H1 (cell line): ENCODE data around the gene AXIN2. TPM values are rescaled to one million over a fixed set of nuclear protein-coding genes. Genes with fewer than 3 reads are reported as not detected.
A peak's percentile ranks its signal among the peaks of the same experiment; 100 is the strongest.

ENCODE experiments used
- CHD7 ChIP-seq: fragments of 300-600 bp; sonication (generic); IDR thresholded peaks from 2 replicates; pipeline ENCODE4 v1.7.1; 2012; ENCODE audit warnings: low read length, moderate library complexity, mild to moderate bottlenecking, inconsistent platforms; ENCODE audit not compliant: insufficient replicate concordance
- CTBP2 ChIP-seq: IDR thresholded peaks from 2 replicates; pipeline ENCODE4 v1.7.0; 2011; ENCODE audit warnings: borderline replicate concordance, mild to moderate bottlenecking, moderate library complexity, mixed read lengths, low read length; ENCODE audit not compliant: insufficient read depth, insufficient read length
- GABPA ChIP-seq: IDR thresholded peaks from 2 replicates; pipeline ENCODE4 v1.6.1; 2011; ENCODE audit warnings: mild to moderate bottlenecking, low read length, moderate library complexity, borderline replicate concordance; ENCODE audit not compliant: insufficient read depth
- NANOG ChIP-seq: IDR thresholded peaks from 2 replicates; pipeline ENCODE4 v1.6.1; 2011; ENCODE audit warnings: low read length, low read depth, mild to moderate bottlenecking, inconsistent platforms; ENCODE audit not compliant: insufficient read depth, poor library complexity, severe bottlenecking
- PHF8 ChIP-seq: fragments of 200-600 bp; sonication (generic); conservative IDR thresholded peaks from 2 replicates; pipeline ENCODE4 v1.7.1; 2012; ENCODE audit warnings: low read depth, mild to moderate bottlenecking, inconsistent platforms, low read length, moderate library complexity
- POLR2A ChIP-seq, 2 experiments: IDR thresholded peaks; 1 replicate in 1 of 2; 2 replicates in 1 of 2; pipeline ENCODE4 v1.6.1; 2011; ENCODE audit warnings: low read depth in 2 of 2, low read length in 2 of 2, mild to moderate bottlenecking in 2 of 2; ENCODE audit errors: control extremely low read depth in 1 of 2
- POLR2AphosphoS5 ChIP-seq: IDR thresholded peaks from 2 replicates; pipeline ENCODE4 v1.6.1; 2011; ENCODE audit warnings: low read depth, low read length
- RFX5 ChIP-seq: IDR thresholded peaks from 2 replicates; pipeline ENCODE4 v1.6.1; 2011; ENCODE audit warnings: low read depth, low read length, improper control_type of control experiment, borderline replicate concordance
- SIN3A ChIP-seq, 2 experiments: IDR thresholded peaks in 1 of 2; conservative IDR thresholded peaks in 1 of 2; 2 replicates each; pipeline ENCODE4 v1.6.1; 2011 to 2012; ENCODE audit warnings: low read length in 2 of 2, improper control_type of control experiment in 1 of 2, low read depth in 1 of 2, mild to moderate bottlenecking in 1 of 2
- ZNF274 ChIP-seq: IDR thresholded peaks from 2 replicates; pipeline ENCODE4 v1.7.0; 2012; ENCODE audit warnings: low read length, borderline replicate concordance; ENCODE audit errors: extremely low read depth
- polyA plus RNA-seq, 7 experiments: library from polyadenylated mRNA; depleted of rRNA in 3 of 7; stranded (reverse) in 5 of 7; unstranded in 2 of 7; fragments of >200 nt in 5 of 7; fragments of 200-250 nt in 2 of 7; gene quantifications; 1 replicate in 5 of 7; 2 replicates in 1 of 7; 4 replicates in 1 of 7; pipeline versions ENCODE4 v1.2.1 to v1.2.3, GENCODE V29; 2011 to 2013; ENCODE audit warnings: missing spikeins in 2 of 7, mixed read lengths in 2 of 7
- total RNA-seq: library from RNA; stranded (reverse); fragmentation: NEBNext Ultra II Directional; extraction: Animal tissue kit (Norgen Biotek cat#: 25700); gene quantifications from 2 replicates; pipeline ENCODE4 v1.2.1, GENCODE V29; 2021

AXIN2 gene
- total and polyA plus RNA-seq, 2 of the 8 experiments (the other 6 are each of a cell fraction or from before 2014, with no cell fraction given): 17.7 to 33.4 TPM

- TF ChIP-seq POLR2A (IDR thresholded peaks at IDR 0.05; ENCODE audit: control extremely low read depth in 1 of 2, low read depth in 2 of 2, low read length in 2 of 2) (peak; percentile 32 to 72; a peak in 2 of 3 replicates), PHF8 (no peak), CTBP2 (peak; percentile 89), ZNF274 (no peak), NANOG (peak; percentile 84), SIN3A (conservative IDR thresholded peaks at IDR 0.05 in 1 of 2, IDR thresholded peaks at IDR 0.05 in 1 of 2; ENCODE audit: low read depth in 1 of 2, low read length in 2 of 2) (peak in 1 of 2 experiments; percentile 58; a peak in 1 of 4 replicates), POLR2AphosphoS5 (no peak), RFX5 (no peak), CHD7 (no peak), GABPA (no peak)
These were observed 11.3 kb upstream of the AXIN2 start (continued) for GRCh38 chr17:65572581-65573281.
